ENCODE data around the gene ADAT1.

DNA sequence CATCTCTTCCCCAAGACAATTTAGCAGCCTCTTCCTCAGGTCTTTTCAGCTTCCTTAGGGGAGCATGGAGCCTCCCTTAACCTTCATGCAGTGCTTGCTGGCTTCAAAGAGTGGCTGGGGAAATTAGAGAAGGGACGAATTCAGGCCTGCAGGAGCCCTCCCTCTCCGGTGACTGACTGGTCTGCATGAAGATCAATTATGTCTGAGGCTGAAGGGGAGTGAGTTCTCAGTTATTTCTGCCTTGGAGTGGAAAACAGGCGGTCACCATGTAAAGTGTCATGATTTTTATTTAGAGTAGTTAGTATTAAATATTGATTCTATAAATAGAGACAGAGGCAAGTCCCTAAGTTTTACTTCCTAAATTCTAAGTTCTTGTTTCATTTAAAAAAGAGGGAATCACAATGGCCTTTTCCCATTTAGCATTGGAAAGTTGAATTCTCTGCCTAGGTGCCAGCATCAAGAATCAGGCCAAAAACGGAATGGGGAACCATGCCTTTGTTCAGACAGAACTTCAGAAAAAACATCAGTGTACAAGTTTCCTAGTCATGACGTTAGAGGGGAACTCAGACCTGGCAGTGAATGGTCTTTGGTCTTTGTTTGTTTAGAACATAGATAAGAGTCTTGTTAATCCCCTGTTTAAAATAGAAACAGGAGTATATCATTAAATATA lies 52.5 kb downstream of the ADAT1 start:
- TF ChIP-seq, protein P1, sequence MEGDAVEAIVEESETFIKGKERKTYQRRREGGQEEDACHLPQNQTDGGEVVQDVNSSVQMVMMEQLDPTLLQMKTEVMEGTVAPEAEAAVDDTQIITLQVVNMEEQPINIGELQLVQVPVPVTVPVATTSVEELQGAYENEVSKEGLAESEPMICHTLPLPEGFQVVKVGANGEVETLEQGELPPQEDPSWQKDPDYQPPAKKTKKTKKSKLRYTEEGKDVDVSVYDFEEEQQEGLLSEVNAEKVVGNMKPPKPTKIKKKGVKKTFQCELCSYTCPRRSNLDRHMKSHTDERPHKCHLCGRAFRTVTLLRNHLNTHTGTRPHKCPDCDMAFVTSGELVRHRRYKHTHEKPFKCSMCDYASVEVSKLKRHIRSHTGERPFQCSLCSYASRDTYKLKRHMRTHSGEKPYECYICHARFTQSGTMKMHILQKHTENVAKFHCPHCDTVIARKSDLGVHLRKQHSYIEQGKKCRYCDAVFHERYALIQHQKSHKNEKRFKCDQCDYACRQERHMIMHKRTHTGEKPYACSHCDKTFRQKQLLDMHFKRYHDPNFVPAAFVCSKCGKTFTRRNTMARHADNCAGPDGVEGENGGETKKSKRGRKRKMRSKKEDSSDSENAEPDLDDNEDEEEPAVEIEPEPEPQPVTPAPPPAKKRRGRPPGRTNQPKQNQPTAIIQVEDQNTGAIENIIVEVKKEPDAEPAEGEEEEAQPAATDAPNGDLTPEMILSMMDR (IDR thresholded peaks at IDR 0.05 in 4 of 5, conservative IDR thresholded peaks at IDR 0.05 in 1 of 5) = no peak
- TF ChIP-seq POLR2A (IDR thresholded peaks at IDR 0.05) = no peak
